H9 (cell line): Measurements from ENCODE around the gene PROK1. TPM values are rescaled to one million over a fixed set of nuclear protein-coding genes. Genes with fewer than 3 reads are reported as not detected.

Experiments used
- DNase-seq: peaks from one replicate; pipeline ENCODE4 v3.0.0-alpha.2; 2017
- H2AFZ ChIP-seq: one replicate; pipeline ENCODE4 v1.6.1; 2013; ENCODE audit warnings: mild to moderate bottlenecking, low read length, control low read depth, moderate library complexity
- H2AK5ac ChIP-seq: 2 replicates; pipeline ENCODE4 v1.6.1; 2013; ENCODE audit warnings: low read length, control low read depth, mixed read lengths; ENCODE audit not compliant: insufficient read length
- H2BK120ac ChIP-seq: one replicate; pipeline ENCODE4 v1.6.1; 2013; ENCODE audit warnings: low read depth, mild to moderate bottlenecking, low read length, control low read depth, inconsistent platforms; ENCODE audit not compliant: poor library complexity, severe bottlenecking
- H2BK12ac ChIP-seq: 2 replicates; pipeline ENCODE4 v1.6.1; 2013; ENCODE audit warnings: low read length, control low read depth, mixed read lengths, low read depth; ENCODE audit not compliant: insufficient read length
- H2BK15ac ChIP-seq: 2 replicates; pipeline ENCODE4 v1.6.1; 2013; ENCODE audit warnings: low read depth, low read length, control low read depth
- H2BK20ac ChIP-seq: one replicate; pipeline ENCODE4 v1.6.1; 2013; ENCODE audit warnings: low read depth, mild to moderate bottlenecking, low read length, control low read depth, inconsistent platforms; ENCODE audit not compliant: poor library complexity, severe bottlenecking
- H2BK5ac ChIP-seq: 2 replicates; pipeline ENCODE4 v1.6.1; 2013; ENCODE audit warnings: low read length, control low read depth, mixed read lengths; ENCODE audit not compliant: insufficient read length
- H3K14ac ChIP-seq: 2 replicates; pipeline ENCODE4 v1.6.1; 2013; ENCODE audit warnings: low read length, control low read depth; ENCODE audit not compliant: insufficient read depth
- H3K18ac ChIP-seq: 2 replicates; pipeline ENCODE4 v1.6.1; 2013; ENCODE audit warnings: low read depth, mild to moderate bottlenecking, mixed read lengths, low read length, control low read depth; ENCODE audit not compliant: insufficient read length
- H3K23ac ChIP-seq: 2 replicates; pipeline ENCODE4 v1.6.1; 2013; ENCODE audit warnings: low read length, control low read depth, mixed read lengths, low read depth; ENCODE audit not compliant: insufficient read length
- H3K23me2 ChIP-seq: 2 replicates; pipeline ENCODE4 v1.6.1; 2013; ENCODE audit warnings: low read depth, mild to moderate bottlenecking, mixed read lengths, low read length, control low read depth; ENCODE audit not compliant: insufficient read length, poor library complexity, severe bottlenecking
- H3K27ac ChIP-seq: 2 replicates; pipeline ENCODE4 v1.5.1; 2013; ENCODE audit warnings: low read length, control low read depth, mixed read lengths, low read depth; ENCODE audit not compliant: insufficient read length
- H3K27me3 ChIP-seq: 2 replicates; pipeline ENCODE4 v1.6.1; 2013; ENCODE audit warnings: low read length, control low read depth, inconsistent platforms; ENCODE audit not compliant: insufficient read depth
- H3K4ac ChIP-seq: 2 replicates; pipeline ENCODE4 v1.6.1; 2013; ENCODE audit warnings: low read depth, mild to moderate bottlenecking, control low read depth, inconsistent platforms, low read length, moderate library complexity
- H3K4me1 ChIP-seq: 2 replicates; pipeline ENCODE4 v1.6.1; 2013; ENCODE audit warnings: low read length, control low read depth, inconsistent platforms; ENCODE audit not compliant: insufficient read depth
- H3K4me2 ChIP-seq: 2 replicates; pipeline ENCODE4 v1.6.1; 2013; ENCODE audit warnings: low read length, control low read depth, mixed read lengths; ENCODE audit not compliant: insufficient read length, insufficient read depth
- H3K56ac ChIP-seq: 2 replicates; pipeline ENCODE4 v1.6.1; 2013; ENCODE audit warnings: low read depth, mild to moderate bottlenecking, mixed read lengths, low read length, control low read depth; ENCODE audit not compliant: insufficient read length
- H3K79me1 ChIP-seq: 2 replicates; pipeline ENCODE4 v1.6.1; 2013; ENCODE audit warnings: low read depth, mild to moderate bottlenecking, moderate library complexity, low read length, control low read depth, inconsistent platforms; ENCODE audit not compliant: insufficient read depth, poor library complexity, severe bottlenecking
- H3K79me2 ChIP-seq: 2 replicates; pipeline ENCODE4 v1.6.1; 2013; ENCODE audit warnings: low read length, control low read depth, inconsistent platforms; ENCODE audit not compliant: insufficient read depth
- H3K9ac ChIP-seq: 2 replicates; pipeline ENCODE4 v1.6.1; 2013; ENCODE audit warnings: low read length, control low read depth, mixed read lengths; ENCODE audit not compliant: insufficient read length; ENCODE audit errors: extremely low read depth
- H3K9me3 ChIP-seq: one replicate; pipeline ENCODE4 v1.6.1; 2013; ENCODE audit warnings: low read depth, low read length, inconsistent platforms; ENCODE audit not compliant: control insufficient read depth
- H3T11ph ChIP-seq: one replicate; pipeline ENCODE4 v1.6.1; 2013; ENCODE audit warnings: mild to moderate bottlenecking, low read length, control low read depth, inconsistent platforms
- H4K20me1 ChIP-seq: one replicate; pipeline ENCODE4 v1.6.1; 2013; ENCODE audit not compliant: control insufficient read depth, insufficient read length, insufficient read depth
- H4K5ac ChIP-seq: 2 replicates; pipeline ENCODE4 v1.6.1; 2013; ENCODE audit warnings: low read depth, mild to moderate bottlenecking, mixed read lengths, low read length, control low read depth; ENCODE audit not compliant: insufficient read length
- H4K8ac ChIP-seq: replicated peaks from 2 replicates; pipeline ENCODE4 v1.6.1; 2013; ENCODE audit warnings: low read length, control low read depth, mixed read lengths, low read depth; ENCODE audit not compliant: insufficient read length
- H4K91ac ChIP-seq: 2 replicates; pipeline ENCODE4 v1.6.1; 2013; ENCODE audit warnings: low read depth, mild to moderate bottlenecking, moderate library complexity, mixed read lengths, low read length, control low read depth; ENCODE audit not compliant: insufficient read length
- H3K27ac Mint-ChIP-seq, 3 experiments: 2 replicates in 2 of 3; 3 replicates in 1 of 3; pipeline ENCODE4 v1.8.0; 2020 to 2021; ENCODE audit warnings: mixed read lengths in 3 of 3, mild to moderate bottlenecking in 1 of 3, moderate library complexity in 1 of 3
- H3K27me3 Mint-ChIP-seq: 2 replicates; pipeline ENCODE4 v1.8.0; 2021; ENCODE audit warnings: low read depth, mild to moderate bottlenecking, moderate library complexity, mixed read lengths
- H3K36me3 Mint-ChIP-seq, 3 experiments: 2 replicates in 2 of 3; 3 replicates in 1 of 3; pipeline ENCODE4 v1.8.0; 2020 to 2021; ENCODE audit warnings: low read depth in 3 of 3, mixed read lengths in 3 of 3; ENCODE audit not compliant: insufficient read depth in 1 of 3
- H3K4me1 Mint-ChIP-seq, 2 experiments: 2 replicates each; pipeline ENCODE4 v1.8.0; 2020; ENCODE audit warnings: mixed read lengths in 2 of 2
- H3K4me3 Mint-ChIP-seq, 2 experiments: 2 replicates in 1 of 2; 3 replicates in 1 of 2; pipeline ENCODE4 v1.8.0; 2020 to 2021; ENCODE audit warnings: mild to moderate bottlenecking in 2 of 2, mixed read lengths in 2 of 2, moderate library complexity in 1 of 2
- H3K9me3 Mint-ChIP-seq, 2 experiments: 2 replicates in 1 of 2; 3 replicates in 1 of 2; pipeline ENCODE4 v1.8.0; 2020; ENCODE audit warnings: mild to moderate bottlenecking in 2 of 2, mixed read lengths in 2 of 2, moderate library complexity in 1 of 2
- WGBS: extraction: QIAGEN DNeasy Blood & Tissue Kit; methylation state at CpG from one replicate; pipeline ENCODE4 v1.1.7; 2013; ENCODE audit warnings: missing lambda C conversion rate, low lambda C conversion rate, mixed read lengths; ENCODE audit not compliant: insufficient read length; ENCODE audit errors: extremely low coverage; 5-methylcytosine and 5-hydroxymethylcytosine counted together
- total RNA-seq: library from RNA; stranded (reverse); gene quantifications from 2 replicates; pipeline ENCODE4 v1.2.1, GENCODE V29; 2021
- TF ChIP-seq, protein P1 (sequence below): fragments of 200-600 bp; sonication (generic); conservative IDR thresholded peaks from 3 replicates; pipeline ENCODE4 v1.8.0; 2021; ENCODE audit warnings: antibody characterized with exemption, mild to moderate bottlenecking

The PROK1 gene
- total RNA-seq, 1 experiment from 2014 or later, result not detected

DNA sequence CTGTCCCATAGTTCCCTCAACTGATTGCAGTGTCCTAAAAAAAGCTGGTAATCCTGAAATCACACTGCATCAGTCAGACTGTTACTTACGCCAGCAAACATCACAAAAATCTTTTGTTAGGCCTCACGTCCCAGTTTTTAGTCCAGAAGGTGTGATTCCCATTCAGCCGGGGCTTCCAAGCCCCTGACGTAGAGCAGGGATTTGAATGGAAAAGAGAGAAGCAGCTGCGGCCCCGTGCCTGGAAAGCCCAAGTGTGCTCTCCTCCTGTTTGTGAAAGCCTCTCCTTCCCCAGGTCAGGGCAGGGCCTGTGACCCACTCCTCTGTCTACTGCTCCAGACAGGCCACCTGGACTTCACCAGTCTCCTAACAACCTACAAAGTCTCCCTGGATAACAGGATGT lies 47.3 kb downstream of the PROK1 start:
- WGBS, result no CpG with 5 or more reads among the region's 6 CpGs
- H4K5ac ChIP-seq, result no peak overlapping the region
- H4K20me1 ChIP-seq, result no peaks in the 10 kb centered on the region
- Mint-ChIP-seq H3K4me1 (peaks cover 20 to 21% of the 10 kb centered on the region in 2 experiments), H3K4me3 (no peak overlapping the region), H3K27ac (no peak overlapping the region), H3K27me3 (peaks cover 28% of the 10 kb centered on the region), H3K36me3 (no peaks in the 10 kb centered on the region), H3K9me3 (no peaks in the 10 kb centered on the region; a peak in 1 of 5 replicates)
- H3K23me2 ChIP-seq, result no peaks in the 10 kb centered on the region
- no peak overlapping the region for H2AK5ac ChIP-seq
- no peak overlapping the region for H3K23ac ChIP-seq
- no peak overlapping the region for H2BK15ac ChIP-seq
- no peaks in the 10 kb centered on the region for H3K9me3 ChIP-seq
- DNase-seq, result no peak
- no peak overlapping the region for H2AFZ ChIP-seq
- H3K27ac ChIP-seq, result no peak overlapping the region
- no peaks in the 10 kb centered on the region for H3K79me2 ChIP-seq
- peaks cover 2% of the 10 kb centered on the region; the same call in 1 of the 2 replicates for H3K4me1 ChIP-seq
- no peak overlapping the region for H3K4ac ChIP-seq
- H2BK20ac ChIP-seq, result no peak overlapping the region
- no peaks in the 10 kb centered on the region for H3K79me1 ChIP-seq
- no peak overlapping the region for H3K4me2 ChIP-seq
- H3T11ph ChIP-seq, result no peak overlapping the region
- H4K8ac ChIP-seq, result no peak overlapping the region
- no peak overlapping the region for H2BK12ac ChIP-seq
- no peak overlapping the region for H3K9ac ChIP-seq
- H2BK120ac ChIP-seq, result no peak overlapping the region
- no peaks in the 10 kb centered on the region for H3K27me3 ChIP-seq
- TF ChIP-seq, protein P1, sequence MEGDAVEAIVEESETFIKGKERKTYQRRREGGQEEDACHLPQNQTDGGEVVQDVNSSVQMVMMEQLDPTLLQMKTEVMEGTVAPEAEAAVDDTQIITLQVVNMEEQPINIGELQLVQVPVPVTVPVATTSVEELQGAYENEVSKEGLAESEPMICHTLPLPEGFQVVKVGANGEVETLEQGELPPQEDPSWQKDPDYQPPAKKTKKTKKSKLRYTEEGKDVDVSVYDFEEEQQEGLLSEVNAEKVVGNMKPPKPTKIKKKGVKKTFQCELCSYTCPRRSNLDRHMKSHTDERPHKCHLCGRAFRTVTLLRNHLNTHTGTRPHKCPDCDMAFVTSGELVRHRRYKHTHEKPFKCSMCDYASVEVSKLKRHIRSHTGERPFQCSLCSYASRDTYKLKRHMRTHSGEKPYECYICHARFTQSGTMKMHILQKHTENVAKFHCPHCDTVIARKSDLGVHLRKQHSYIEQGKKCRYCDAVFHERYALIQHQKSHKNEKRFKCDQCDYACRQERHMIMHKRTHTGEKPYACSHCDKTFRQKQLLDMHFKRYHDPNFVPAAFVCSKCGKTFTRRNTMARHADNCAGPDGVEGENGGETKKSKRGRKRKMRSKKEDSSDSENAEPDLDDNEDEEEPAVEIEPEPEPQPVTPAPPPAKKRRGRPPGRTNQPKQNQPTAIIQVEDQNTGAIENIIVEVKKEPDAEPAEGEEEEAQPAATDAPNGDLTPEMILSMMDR, result no peak
- no peak overlapping the region for H3K18ac ChIP-seq
- H4K91ac ChIP-seq, result no peak overlapping the region
- H3K56ac ChIP-seq, result no peak overlapping the region
- no peak overlapping the region for H3K14ac ChIP-seq
- no peak overlapping the region for H2BK5ac ChIP-seq
